RWPE1 (cell line): ENCODE measurements around the gene CALU.

Experiments used
- CTCF ChIA-PET: fragments of 350-600 bp; sonication (Branson Sonifier 250); formaldehyde crosslinking; extraction: SDS; loops from one replicate; lab custom pipeline; 2021; lab: Yijun Ruan, JAX
- POLR2A ChIA-PET: fragments of 400-600 bp; formaldehyde crosslinking; extraction: SDS; loops from one replicate; lab custom pipeline; 2020; ENCODE audit warnings: antibody characterized with exemption; ENCODE audit not compliant: low non-redundant PET; lab: Yijun Ruan, JAX
- DNase-seq: peaks from one replicate; pipeline ENCODE4 v3.0.0; 2012; ENCODE audit warnings: low spot score
- H3K27ac ChIP-seq: fragments of 450-650 bp; 2 replicates; pipeline ENCODE4 v1.5.1; 2017
- TF ChIP-seq, protein P1 (sequence below): fragments of 450-650 bp; conservative IDR thresholded peaks from 2 replicates; pipeline ENCODE4 v1.5.1; 2017; ENCODE audit warnings: low read depth, mild to moderate bottlenecking

CALU gene

DNA sequence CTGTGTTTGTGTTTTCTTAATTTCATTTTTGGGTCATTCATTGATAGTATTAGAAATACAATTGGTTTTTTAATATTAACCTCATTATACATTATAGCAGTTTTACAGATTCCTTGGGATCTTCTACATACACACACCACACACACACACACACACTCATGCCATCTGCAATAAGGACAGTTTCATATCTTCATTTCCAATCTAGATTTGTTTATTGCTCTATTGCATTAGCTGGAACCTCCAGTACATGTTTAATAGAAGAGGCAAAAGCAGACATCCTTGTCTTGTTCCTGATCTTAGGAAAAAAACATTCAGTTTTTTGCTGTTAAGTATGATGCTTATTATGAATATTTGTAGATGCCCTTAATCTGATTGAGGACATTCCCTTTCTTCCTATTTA, 17.8 kb upstream of the CALU start:
- no peak for DNase-seq
- ChIA-PET POLR2A (no interaction called here), CTCF (no interaction called here)
- TF ChIP-seq, protein P1, sequence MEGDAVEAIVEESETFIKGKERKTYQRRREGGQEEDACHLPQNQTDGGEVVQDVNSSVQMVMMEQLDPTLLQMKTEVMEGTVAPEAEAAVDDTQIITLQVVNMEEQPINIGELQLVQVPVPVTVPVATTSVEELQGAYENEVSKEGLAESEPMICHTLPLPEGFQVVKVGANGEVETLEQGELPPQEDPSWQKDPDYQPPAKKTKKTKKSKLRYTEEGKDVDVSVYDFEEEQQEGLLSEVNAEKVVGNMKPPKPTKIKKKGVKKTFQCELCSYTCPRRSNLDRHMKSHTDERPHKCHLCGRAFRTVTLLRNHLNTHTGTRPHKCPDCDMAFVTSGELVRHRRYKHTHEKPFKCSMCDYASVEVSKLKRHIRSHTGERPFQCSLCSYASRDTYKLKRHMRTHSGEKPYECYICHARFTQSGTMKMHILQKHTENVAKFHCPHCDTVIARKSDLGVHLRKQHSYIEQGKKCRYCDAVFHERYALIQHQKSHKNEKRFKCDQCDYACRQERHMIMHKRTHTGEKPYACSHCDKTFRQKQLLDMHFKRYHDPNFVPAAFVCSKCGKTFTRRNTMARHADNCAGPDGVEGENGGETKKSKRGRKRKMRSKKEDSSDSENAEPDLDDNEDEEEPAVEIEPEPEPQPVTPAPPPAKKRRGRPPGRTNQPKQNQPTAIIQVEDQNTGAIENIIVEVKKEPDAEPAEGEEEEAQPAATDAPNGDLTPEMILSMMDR = no peak
- no peak overlapping the region for H3K27ac ChIP-seq

DNA sequence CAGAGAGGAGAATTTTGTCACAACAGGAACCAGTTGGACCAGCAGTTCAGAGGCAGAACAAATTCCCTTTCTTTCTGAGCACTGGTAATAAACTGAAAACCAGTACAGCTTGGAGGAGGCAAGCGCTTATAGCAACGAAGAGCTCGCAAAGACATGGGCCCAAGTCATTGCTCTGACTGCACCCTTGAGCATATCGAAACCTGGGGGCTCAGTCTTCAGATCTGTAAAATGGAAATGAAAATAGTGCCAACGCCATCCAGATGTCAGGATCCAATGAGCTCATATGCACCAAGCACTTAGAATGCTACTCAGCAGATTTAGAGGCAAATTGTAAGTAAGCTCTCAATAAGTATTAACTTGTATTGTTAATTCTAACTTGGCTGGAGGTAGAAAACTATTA, 14.4 kb upstream of the CALU start:
- no peak overlapping the region for H3K27ac ChIP-seq
- DNase-seq = no peak
- ChIA-PET POLR2A (no interaction called here), CTCF (no interaction called here)
- TF ChIP-seq, protein P1 = no peak

DNA sequence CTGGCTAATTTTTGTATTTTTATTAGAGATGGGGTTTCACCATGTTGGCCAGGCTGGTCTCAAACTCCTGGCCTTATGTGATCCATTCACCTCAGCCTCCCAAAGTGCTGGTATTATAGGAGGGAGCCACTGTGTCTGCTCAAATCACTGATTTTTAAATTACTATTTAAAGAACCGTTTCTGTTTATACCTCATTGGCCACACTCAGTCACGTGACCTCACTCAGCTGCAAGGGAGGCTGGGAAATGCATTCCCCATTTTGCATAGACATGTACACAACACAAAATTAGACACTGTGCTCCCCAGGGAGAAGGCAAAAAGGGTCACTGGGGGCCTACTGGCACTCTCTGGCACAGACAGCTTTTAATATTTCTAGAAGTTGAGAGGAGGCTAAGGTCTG, 13.6 kb upstream of the CALU start:
- TF ChIP-seq, protein P1 = no peak
- POLR2A ChIA-PET = no interaction called here
- CTCF ChIA-PET = no interaction called here
- DNase-seq = no peak
- no peak overlapping the region for H3K27ac ChIP-seq

DNA sequence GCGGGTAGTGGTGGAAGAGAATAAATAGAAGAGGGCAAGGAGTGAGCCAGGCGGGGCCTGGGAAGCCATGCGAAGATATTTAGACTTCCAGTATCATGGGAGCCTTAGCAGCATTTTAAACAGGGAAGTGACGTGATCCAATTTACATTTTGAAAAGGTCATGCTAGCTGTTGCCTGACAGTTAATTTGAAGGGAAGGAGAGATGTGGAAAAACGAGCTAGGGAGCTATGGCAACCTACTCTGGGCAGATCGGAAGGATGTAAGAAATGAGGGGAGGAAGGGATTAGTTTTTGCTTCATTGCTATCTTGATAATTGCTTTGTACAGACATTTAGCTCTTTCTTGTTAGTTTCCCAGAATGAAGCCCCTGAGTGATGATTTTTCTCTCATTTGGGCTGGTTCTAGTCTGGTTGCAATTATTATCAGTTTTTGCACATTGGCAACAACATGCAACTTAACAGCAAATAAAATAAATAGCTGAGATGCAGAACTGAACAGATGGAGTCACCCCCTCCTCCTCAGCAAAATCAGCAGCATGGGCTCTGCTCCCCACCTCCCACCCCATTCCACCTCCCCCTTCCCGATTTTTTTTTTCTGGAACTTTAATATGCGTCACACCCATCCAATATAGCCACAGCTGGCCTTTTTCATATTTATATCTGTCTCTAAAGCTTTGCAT, 13.0 kb upstream of the CALU start:
- TF ChIP-seq, protein P1 = no peak
- H3K27ac ChIP-seq = no peak overlapping the region
- ChIA-PET CTCF (no interaction called here), POLR2A (no interaction called here)
- DNase-seq = no peak

DNA sequence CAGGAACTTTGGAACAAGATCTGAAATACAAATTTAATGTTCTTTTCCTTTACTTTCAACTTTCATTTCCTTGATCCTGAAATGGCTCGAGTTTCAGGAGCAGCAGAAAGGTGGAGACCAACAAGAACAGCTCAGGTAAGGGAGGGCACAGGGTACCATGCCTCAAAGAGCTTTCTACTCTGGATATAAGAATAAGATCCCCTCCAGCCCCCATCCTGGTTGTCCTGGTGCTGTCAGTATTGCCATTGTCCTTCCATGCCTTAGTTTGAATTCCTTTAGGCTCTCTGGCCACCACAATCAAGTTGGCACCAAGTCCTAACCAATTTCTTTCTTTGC, 12.5 kb upstream of the CALU start:
- no peak overlapping the region for H3K27ac ChIP-seq
- ChIA-PET POLR2A (no interaction called here), CTCF (no interaction called here)
- DNase-seq = no peak
- TF ChIP-seq, protein P1 = no peak

DNA sequence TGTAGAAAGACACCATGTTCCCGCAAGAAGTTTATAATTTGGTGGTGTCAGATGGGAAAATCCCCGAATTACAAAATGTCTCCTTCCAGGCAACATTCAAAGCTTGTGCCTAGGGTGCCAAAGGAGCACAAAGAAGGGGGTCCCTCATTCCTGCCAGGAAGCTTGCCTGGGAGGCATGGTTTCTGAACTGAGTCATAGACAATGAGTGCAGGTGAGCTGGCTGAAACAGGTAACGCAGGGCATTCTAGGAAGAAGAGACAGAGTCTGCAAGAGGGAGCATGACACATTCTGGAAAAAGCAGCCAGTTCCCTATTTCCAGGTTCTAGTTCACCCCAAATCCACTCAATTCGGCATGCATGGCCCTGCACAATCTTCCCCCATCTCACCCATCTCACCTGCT, 11.9 kb upstream of the CALU start:
- CTCF ChIA-PET = no interaction called here

More for the DNA sequence above, 11.9 kb upstream of the CALU start:
- peak; percentile 23 for DNase-seq
- POLR2A ChIA-PET = no interaction called here
- TF ChIP-seq, protein P1 = no peak
- no peak overlapping the region for H3K27ac ChIP-seq
